ENCODE results near the gene PPM1L.

Gene PPM1L

DNA sequence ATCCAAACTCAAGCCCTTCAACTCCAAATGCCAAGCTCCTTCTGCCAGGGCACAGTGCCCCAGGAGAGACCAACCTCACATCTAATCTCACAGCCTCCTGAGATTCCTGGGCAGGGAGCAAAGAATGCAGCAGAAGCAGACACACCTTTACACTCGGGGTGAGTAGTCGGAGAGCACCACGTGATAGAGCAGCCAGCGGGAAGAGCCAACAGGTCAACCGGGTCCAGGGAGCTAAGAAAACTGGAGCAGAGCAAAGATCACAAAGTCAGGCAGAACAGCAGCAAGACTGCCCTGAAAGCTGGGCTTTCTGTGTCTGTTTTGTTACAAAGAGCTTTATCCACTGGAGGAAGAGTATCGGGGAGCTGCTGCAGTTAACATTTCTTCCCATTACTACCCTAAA, 345.0 kb downstream of the PPM1L start:
- no peak overlapping the region for H3K4me3 ChIP-seq (replicated peaks; ENCODE audit: insufficient read depth, low read length)

DNA sequence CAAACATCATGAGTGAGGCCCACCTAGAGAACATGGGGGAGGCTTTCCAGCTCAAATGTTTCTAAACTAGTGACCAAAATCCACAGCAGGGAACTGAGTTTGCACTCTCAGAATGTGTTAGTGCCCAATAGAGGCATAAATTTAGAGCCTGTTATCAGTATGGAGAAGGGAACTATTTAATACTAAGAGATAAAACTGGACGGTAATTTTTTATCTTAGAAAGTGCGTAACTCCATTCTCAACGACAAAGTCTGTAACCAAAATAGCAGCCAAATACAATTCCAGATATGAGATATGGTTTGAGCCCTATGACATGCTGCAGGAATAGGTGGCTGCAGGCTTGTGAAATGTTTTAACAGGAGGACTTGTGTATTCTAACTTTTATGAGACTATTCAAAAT, 345.6 kb downstream of the PPM1L start:
- no peak overlapping the region for H3K27ac ChIP-seq (replicated peaks)
- DNase-seq (ENCODE audit: low read depth in 1 of 2, low spot score in 1 of 2): no peak
- no peak overlapping the region for H3K4me3 ChIP-seq (replicated peaks; ENCODE audit: insufficient read depth, low read length)
- TF ChIP-seq GABPA (IDR thresholded peaks at IDR 0.05; ENCODE audit: low read depth): no peak
- no peak for TF ChIP-seq SPI1 (IDR thresholded peaks at IDR 0.05; ENCODE audit: borderline replicate concordance, low read depth)
- TF ChIP-seq REST (IDR thresholded peaks at IDR 0.05; ENCODE audit: insufficient replicate concordance, low read depth): no peak
- TF ChIP-seq CTCF (IDR thresholded peaks at IDR 0.05; ENCODE audit: insufficient read depth, low read length): no peak
- TF ChIP-seq POLR2AphosphoS5 (IDR thresholded peaks at IDR 0.05; ENCODE audit: low read depth): no peak
- H3K27me3 ChIP-seq (ENCODE audit: insufficient read depth, poor library complexity, severe bottlenecking): peaks cover 19% of the 10 kb centered on the region

More for the DNA sequence above, 345.0 kb downstream of the PPM1L start:
- DNase-seq (ENCODE audit: low read depth in 1 of 2, low spot score in 1 of 2): no peak
- Histone ChIP-seq H3K27me3 (ENCODE audit: insufficient read depth, poor library complexity, severe bottlenecking) (peaks cover 19% of the 10 kb centered on the region), H3K27ac (replicated peaks) (no peak overlapping the region)
- TF ChIP-seq POLR2AphosphoS5 (IDR thresholded peaks at IDR 0.05; ENCODE audit: low read depth) (no peak), CTCF (IDR thresholded peaks at IDR 0.05; ENCODE audit: insufficient read depth, low read length) (no peak), REST (IDR thresholded peaks at IDR 0.05; ENCODE audit: insufficient replicate concordance, low read depth) (no peak), GABPA (IDR thresholded peaks at IDR 0.05; ENCODE audit: low read depth) (no peak), SPI1 (IDR thresholded peaks at IDR 0.05; ENCODE audit: borderline replicate concordance, low read depth) (no peak)

DNA sequence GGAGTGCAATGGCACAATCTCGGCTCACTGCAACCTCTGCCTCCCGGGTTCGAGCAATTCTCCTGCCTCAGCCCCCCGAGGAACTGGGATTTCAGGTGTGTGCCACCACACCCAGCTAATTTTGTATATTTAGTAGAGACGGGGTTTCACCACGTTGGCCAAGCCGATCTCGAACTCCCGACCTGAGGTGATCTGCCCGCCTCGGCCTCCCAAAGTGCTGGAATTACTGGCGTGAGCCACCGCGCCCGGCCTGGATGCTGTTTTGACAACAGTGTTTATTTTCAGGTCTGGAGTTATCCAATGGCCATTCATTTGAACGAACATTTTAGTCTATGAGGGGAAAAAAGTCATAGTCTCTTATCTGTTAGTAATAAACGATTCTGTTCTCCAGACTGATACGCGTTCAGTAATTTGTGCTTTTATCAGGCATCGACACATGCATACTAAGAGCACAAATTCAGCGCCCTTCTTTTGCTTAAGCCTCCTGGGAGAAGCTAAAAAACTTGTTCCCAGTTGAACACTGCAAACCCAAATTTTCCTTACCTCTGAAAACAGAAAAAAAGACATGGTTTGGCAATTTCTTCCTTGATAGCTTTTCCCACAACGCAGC, 347.9 kb downstream of the PPM1L start:
- H3K27me3 ChIP-seq (ENCODE audit: insufficient read depth, poor library complexity, severe bottlenecking): peaks cover 18% of the 10 kb centered on the region
- no peak for TF ChIP-seq SPI1 (IDR thresholded peaks at IDR 0.05; ENCODE audit: borderline replicate concordance, low read depth)
- TF ChIP-seq GABPA (IDR thresholded peaks at IDR 0.05; ENCODE audit: low read depth): no peak
- TF ChIP-seq CTCF (IDR thresholded peaks at IDR 0.05; ENCODE audit: insufficient read depth, low read length): no peak
- TF ChIP-seq REST (IDR thresholded peaks at IDR 0.05; ENCODE audit: insufficient replicate concordance, low read depth): no peak
- no peak for TF ChIP-seq POLR2AphosphoS5 (IDR thresholded peaks at IDR 0.05; ENCODE audit: low read depth)
- no peak overlapping the region for H3K27ac ChIP-seq (replicated peaks)
- DNase-seq (ENCODE audit: low read depth in 1 of 2, low spot score in 1 of 2): no peak
- H3K4me3 ChIP-seq (replicated peaks; ENCODE audit: insufficient read depth, low read length): no peak overlapping the region
